HG02938 (cell line): ENCODE results near the gene TMEM14A.

ENCODE experiments used
- ATAC-seq: cut with Tn5 transposase; IDR thresholded peaks from one replicate; pipeline ENCODE4 v1.9.1; 2021; ENCODE audit warnings: mild to moderate bottlenecking, moderate library complexity; ENCODE audit not compliant: unreplicated experiment

The TMEM14A gene

GRCh38 chr6:52670502-52671409, at the start of gene TMEM14A:
Gene TMEM14A (plus strand): TSS chr6:52671113. CDS start chr6:52677103, 5,990 bp downstream.
- ATAC-seq = peak; percentile 90

- ATAC-seq = no peak
Measured at GRCh38 chr6:52621631-52622030, 49.3 kb upstream of the TMEM14A start.

GRCh38 chr6:52622810-52623209, 48.1 kb upstream of the TMEM14A start:
- no peak for ATAC-seq

- ATAC-seq = no peak
Measured at GRCh38 chr6:52632011-52632410, 38.9 kb upstream of the TMEM14A start.

GRCh38 chr6:52634211-52634610, 36.7 kb upstream of the TMEM14A start:
- ATAC-seq = no peak

- no peak for ATAC-seq
Measured at GRCh38 chr6:52635049-52635577, 35.8 kb upstream of the TMEM14A start.

- no peak for ATAC-seq
Measured at GRCh38 chr6:52636830-52637229, 34.1 kb upstream of the TMEM14A start.

GRCh38 chr6:52639493-52639892, 31.4 kb upstream of the TMEM14A start:
- ATAC-seq = no peak

GRCh38 chr6:52640170-52640569, 30.7 kb upstream of the TMEM14A start:
- ATAC-seq = no peak

- no peak for ATAC-seq
Measured at GRCh38 chr6:52640916-52641315, 30.0 kb upstream of the TMEM14A start.

- no peak for ATAC-seq
Measured at GRCh38 chr6:52641388-52641787, 29.5 kb upstream of the TMEM14A start.

- ATAC-seq = no peak
Measured at GRCh38 chr6:52641826-52642225, 29.1 kb upstream of the TMEM14A start.

- no peak for ATAC-seq
Measured at GRCh38 chr6:52642368-52642767, 28.5 kb upstream of the TMEM14A start.

- ATAC-seq = no peak
Measured at GRCh38 chr6:52643158-52643557, 27.8 kb upstream of the TMEM14A start.

- no peak for ATAC-seq
Measured at GRCh38 chr6:52644253-52644652, 26.7 kb upstream of the TMEM14A start.

GRCh38 chr6:52645976-52646375, 24.9 kb upstream of the TMEM14A start:
- ATAC-seq = no peak

- no peak for ATAC-seq
Measured at GRCh38 chr6:52647199-52647598, 23.7 kb upstream of the TMEM14A start.

GRCh38 chr6:52649536-52650160, 21.3 kb upstream of the TMEM14A start:
- ATAC-seq = no peak

GRCh38 chr6:52650941-52651340, 20.0 kb upstream of the TMEM14A start:
- ATAC-seq = no peak

GRCh38 chr6:52653151-52653550, 17.8 kb upstream of the TMEM14A start:
- ATAC-seq = no peak

- ATAC-seq = no peak
Measured at GRCh38 chr6:52654007-52654406, 16.9 kb upstream of the TMEM14A start.

GRCh38 chr6:52654592-52654991, 16.3 kb upstream of the TMEM14A start:
- no peak for ATAC-seq
